GM18502 (cell line): ENCODE results near the gene FAM90A1.
"Not testable (repeated sequence)": the region's sequence is repeated elsewhere in the genome, so short reads cannot be mapped to it uniquely, and the experiment has no call there.

Experiments used
- ATAC-seq: cut with Tn5 transposase; IDR thresholded peaks from one replicate; pipeline ENCODE4 v1.9.1; 2021; ENCODE audit warnings: mild to moderate bottlenecking; ENCODE audit not compliant: unreplicated experiment, poor library complexity

FAM90A1 gene

GRCh38 chr12:8233935-8234495, 6.6 kb upstream of the FAM90A1 start:
- not testable (repeated sequence) for ATAC-seq

- not testable (repeated sequence) for ATAC-seq
Observed at GRCh38 chr12:8233300-8233855, 6.0 kb upstream of the FAM90A1 start.

GRCh38 chr12:8231666-8232608, 4.5 kb upstream of the FAM90A1 start:
- ATAC-seq, result not testable (repeated sequence)

GRCh38 chr12:8231049-8231448, 3.6 kb upstream of the FAM90A1 start:
- not testable (repeated sequence) for ATAC-seq

GRCh38 chr12:8229486-8229885, 2.1 kb upstream of the FAM90A1 start:
- not testable (repeated sequence) for ATAC-seq

- ATAC-seq, result not testable (repeated sequence)
Observed at GRCh38 chr12:8228607-8229006, 1.2 kb upstream of the FAM90A1 start.

GRCh38 chr12:8227732-8228077, 287 bp upstream of the FAM90A1 start:
- not testable (repeated sequence) for ATAC-seq

- no peak for ATAC-seq
Observed at GRCh38 chr12:8226355-8226754, 1.1 kb downstream of the FAM90A1 start.

GRCh38 chr12:8224782-8225181, 2.6 kb downstream of the FAM90A1 start:
- not testable (repeated sequence) for ATAC-seq

- not testable (repeated sequence) for ATAC-seq
Observed at GRCh38 chr12:8223646-8224045, 3.8 kb downstream of the FAM90A1 start.

- ATAC-seq, result not testable (repeated sequence)
Observed at GRCh38 chr12:8222303-8222702, 5.1 kb downstream of the FAM90A1 start.

- ATAC-seq, result not testable (repeated sequence)
Observed at GRCh38 chr12:8221844-8222243, 5.6 kb downstream of the FAM90A1 start.

GRCh38 chr12:8221375-8221774, 6.0 kb downstream of the FAM90A1 start:
- ATAC-seq, result not testable (repeated sequence)

GRCh38 chr12:8218711-8219382, 8.6 kb downstream of the FAM90A1 start:
- not testable (repeated sequence) for ATAC-seq

GRCh38 chr12:8197685-8198308, 29.6 kb downstream of the FAM90A1 start:
- ATAC-seq, result not testable (repeated sequence)

GRCh38 chr12:8188088-8188487, 39.3 kb downstream of the FAM90A1 start:
- ATAC-seq, result not testable (repeated sequence)

- ATAC-seq, result not testable (repeated sequence)
Observed at GRCh38 chr12:8184206-8184605, 43.2 kb downstream of the FAM90A1 start.

GRCh38 chr12:8183346-8183745, 44.1 kb downstream of the FAM90A1 start:
- ATAC-seq, result not testable (repeated sequence)

GRCh38 chr12:8182923-8183322, 44.5 kb downstream of the FAM90A1 start:
- not testable (repeated sequence) for ATAC-seq

- ATAC-seq, result not testable (repeated sequence)
Observed at GRCh38 chr12:8181271-8181670, 46.1 kb downstream of the FAM90A1 start.
